KMS-11 (cell line): ENCODE measurements around the gene CETN2.
"Not testable (repeated sequence)": the region's sequence is repeated elsewhere in the genome, so short reads cannot be mapped to it uniquely, and the experiment has no call there.

ENCODE experiments used
- H2AFZ ChIP-seq: fragments of 200-600 bp; sonication (generic); 2 replicates; pipeline ENCODE4 v1.6.1; 2016; ENCODE audit warnings: antibody characterized with exemption, mixed run types, low read depth
- H3K27ac ChIP-seq: fragments of 200-600 bp; sonication (generic); 2 replicates; pipeline ENCODE4 v1.6.1; 2016; ENCODE audit warnings: mild to moderate bottlenecking, mixed run types
- H3K27me3 ChIP-seq: fragments of 200-600 bp; sonication (generic); 2 replicates; pipeline ENCODE4 v1.6.1; 2017; ENCODE audit warnings: mild to moderate bottlenecking, low read depth, mixed run types, moderate library complexity; ENCODE audit not compliant: insufficient read depth
- H3K36me3 ChIP-seq: fragments of 200-600 bp; sonication (generic); 2 replicates; pipeline ENCODE4 v1.6.1; 2017; ENCODE audit warnings: mild to moderate bottlenecking, mixed run types; ENCODE audit not compliant: insufficient read depth
- H3K4me1 ChIP-seq: fragments of 200-600 bp; sonication (generic); 2 replicates; pipeline ENCODE4 v1.6.1; 2016; ENCODE audit warnings: mild to moderate bottlenecking, low read depth, mixed run types; ENCODE audit not compliant: poor library complexity, severe bottlenecking
- H3K4me2 ChIP-seq: fragments of 200-600 bp; sonication (generic); 2 replicates; pipeline ENCODE4 v1.7.0; 2016; ENCODE audit warnings: mild to moderate bottlenecking, mixed run types
- H3K4me3 ChIP-seq: fragments of 200-600 bp; sonication (generic); IDR thresholded peaks from 2 replicates; pipeline ENCODE4 v1.6.1; 2017; ENCODE audit warnings: low read depth, low read length, mixed read lengths; ENCODE audit not compliant: insufficient read depth
- H3K79me2 ChIP-seq: fragments of 200-600 bp; sonication (generic); 2 replicates; pipeline ENCODE4 v1.6.1; 2016; ENCODE audit warnings: low read depth, mixed run types; ENCODE audit not compliant: insufficient read depth
- H3K9ac ChIP-seq: fragments of 200-600 bp; sonication (generic); 2 replicates; pipeline ENCODE4 v1.6.1; 2016; ENCODE audit warnings: mild to moderate bottlenecking, mixed run types
- H4K20me1 ChIP-seq: fragments of 200-600 bp; sonication (generic); 2 replicates; pipeline ENCODE4 v1.6.1; 2016; ENCODE audit warnings: mild to moderate bottlenecking, mixed run types; ENCODE audit not compliant: insufficient read depth
- CTCF ChIP-seq: fragments of 200-600 bp; sonication (generic); conservative IDR thresholded peaks from 2 replicates; pipeline ENCODE4 v1.6.1; 2017; ENCODE audit warnings: low read depth, mild to moderate bottlenecking, antibody characterized with exemption, low read length, moderate library complexity, mixed read lengths

CETN2 gene

GRCh38 chrX:152806035-152806434 is 24.5 kb downstream of the CETN2 start:
- no peak for TF ChIP-seq CTCF
- no peak overlapping the region for H3K9ac ChIP-seq

GRCh38 chrX:152798945-152799344 is 31.6 kb downstream of the CETN2 start:
- no peak overlapping the region for H3K4me3 ChIP-seq
- H3K36me3 ChIP-seq: no peaks in the 10 kb centered on the region
- no peak overlapping the region for H3K27ac ChIP-seq
- no peak overlapping the region for H2AFZ ChIP-seq
- TF ChIP-seq CTCF: no peak
- no peak overlapping the region for H3K9ac ChIP-seq
- H3K27me3 ChIP-seq: no peaks in the 10 kb centered on the region
- no peaks in the 10 kb centered on the region for H3K79me2 ChIP-seq
- H4K20me1 ChIP-seq: no peaks in the 10 kb centered on the region
- H3K4me2 ChIP-seq: no peak overlapping the region
- no peaks in the 10 kb centered on the region for H3K4me1 ChIP-seq

More at GRCh38 chrX:152806035-152806434, 24.5 kb downstream of the CETN2 start:
- Histone ChIP-seq H3K4me3 (no peak overlapping the region), H3K27ac (no peak overlapping the region), H4K20me1 (no peaks in the 10 kb centered on the region), H3K36me3 (no peaks in the 10 kb centered on the region), H3K4me1 (no peaks in the 10 kb centered on the region), H3K79me2 (no peaks in the 10 kb centered on the region), H3K27me3 (no peaks in the 10 kb centered on the region), H3K4me2 (no peak overlapping the region), H2AFZ (no peak overlapping the region)

- H3K27ac ChIP-seq, H3K36me3 ChIP-seq, H3K4me1 ChIP-seq, H3K4me3 ChIP-seq, H2AFZ ChIP-seq, H3K9ac ChIP-seq, H4K20me1 ChIP-seq, H3K4me2 ChIP-seq, H3K27me3 ChIP-seq, H3K79me2 ChIP-seq: not testable (repeated sequence)
Observed at GRCh38 chrX:152787062-152787461, 43.5 kb downstream of the CETN2 start.
